Smooth muscle cell (in vitro differentiated cells): ENCODE measurements around the gene NMNAT2. TPM values are rescaled to one million over a fixed set of nuclear protein-coding genes. Genes with fewer than 3 reads are reported as not detected.

Source experiments
- DNase-seq: peaks from one replicate; lab custom pipeline; 2025; ENCODE audit not compliant: unreplicated experiment; lab: John Stamatoyannopoulos, UW
- H2AFZ ChIP-seq: fragments of 200-600 bp; sonication (generic); 2 replicates; pipeline ENCODE4 v1.6.0; 2016; ENCODE audit warnings: antibody characterized with exemption, low read depth, mild to moderate bottlenecking
- H3F3A ChIP-seq: fragments of 200-600 bp; sonication (generic); 2 replicates; pipeline ENCODE4 v1.6.0; 2017; ENCODE audit warnings: antibody characterized with exemption, low read depth
- H3K27ac ChIP-seq: fragments of 200-600 bp; sonication (generic); 2 replicates; pipeline ENCODE4 v1.5.1; 2016; ENCODE audit warnings: low read depth, mild to moderate bottlenecking
- H3K27me3 ChIP-seq: fragments of 200-600 bp; sonication (generic); 2 replicates; pipeline ENCODE4 v1.6.1; 2016; ENCODE audit warnings: low read depth, mild to moderate bottlenecking
- H3K36me3 ChIP-seq: fragments of 200-600 bp; sonication (generic); 2 replicates; pipeline ENCODE4 v1.5.1; 2016; ENCODE audit warnings: low read depth
- H3K4me1 ChIP-seq: fragments of 200-600 bp; sonication (generic); 2 replicates; pipeline ENCODE4 v1.5.1; 2016; ENCODE audit warnings: low read depth
- H3K4me2 ChIP-seq: fragments of 200-600 bp; sonication (generic); 2 replicates; pipeline ENCODE4 v1.6.0; 2016; ENCODE audit warnings: mild to moderate bottlenecking
- H3K4me3 ChIP-seq: fragments of 200-600 bp; sonication (generic); 2 replicates; pipeline ENCODE4 v1.5.1; 2016; ENCODE audit warnings: mild to moderate bottlenecking
- H3K79me2 ChIP-seq: fragments of 200-600 bp; sonication (generic); 2 replicates; pipeline ENCODE4 v1.6.0; 2016; ENCODE audit warnings: low read depth, mild to moderate bottlenecking
- H3K9ac ChIP-seq: fragments of 200-600 bp; sonication (generic); 2 replicates; pipeline ENCODE4 v1.6.0; 2016; ENCODE audit warnings: low read depth
- H3K9me3 ChIP-seq: fragments of 200-600 bp; sonication (generic); replicated peaks from 2 replicates; pipeline ENCODE4 v1.5.1; 2016; ENCODE audit warnings: low read depth
- H4K20me1 ChIP-seq: fragments of 200-600 bp; sonication (generic); 2 replicates; pipeline ENCODE4 v1.6.0; 2016; ENCODE audit warnings: low read depth
- CTCF ChIP-seq: fragments of 200-600 bp; sonication (generic); IDR thresholded peaks from 2 replicates; pipeline ENCODE4 v1.5.1; 2017; ENCODE audit warnings: borderline replicate concordance, mild to moderate bottlenecking, antibody characterized with exemption; ENCODE audit not compliant: insufficient read depth, poor library complexity, severe bottlenecking
- WGBS: methylation state at CpG from one replicate; pipeline ENCODE4 v1.1.7; 2016; ENCODE audit warnings: low lambda C conversion rate; 5-methylcytosine and 5-hydroxymethylcytosine counted together
- polyA plus RNA-seq: library from polyadenylated mRNA; unstranded; fragments of >200 nt; fragmentation: Nextera tagmentation; extraction: Ambion mirVana; gene quantifications from 2 replicates; pipeline ENCODE4 v1.2.1, GENCODE V29; 2016
- total RNA-seq: library from RNA; depleted of rRNA; stranded (reverse); fragments of >200 nt; gene quantifications from 2 replicates; pipeline ENCODE4 v1.2.3, GENCODE V29; 2014

The NMNAT2 gene
- total and polyA plus RNA-seq, 2 experiments from 2014 or later: 0.22 to 0.43 TPM

- DNase-seq: no peak
- Histone ChIP-seq H2AFZ (no peak overlapping the region), H4K20me1 (no peaks in the 10 kb centered on the region), H3K4me2 (no peak overlapping the region), H3K79me2 (no peaks in the 10 kb centered on the region), H3K27me3 (no peaks in the 10 kb centered on the region), H3K9ac (no peak overlapping the region), H3K4me3 (no peak overlapping the region), H3K36me3 (no peaks in the 10 kb centered on the region), H3F3A (no peaks in the 10 kb centered on the region), H3K9me3 (no peaks in the 10 kb centered on the region), H3K27ac (no peak overlapping the region), H3K4me1 (peaks cover 18% of the 10 kb centered on the region)
- no peak for TF ChIP-seq CTCF
Observed at GRCh38 chr1:183219616-183220009, 198.6 kb downstream of the NMNAT2 start.

GRCh38 chr1:183218971-183219615 is 199.1 kb downstream of the NMNAT2 start:
- DNase-seq: no peak
- Histone ChIP-seq H3K4me3 (no peak overlapping the region), H3K9me3 (no peaks in the 10 kb centered on the region), H3K79me2 (no peaks in the 10 kb centered on the region), H3K27me3 (no peaks in the 10 kb centered on the region), H4K20me1 (no peaks in the 10 kb centered on the region), H3K4me2 (no peak overlapping the region), H3F3A (no peaks in the 10 kb centered on the region), H3K9ac (no peak overlapping the region), H3K36me3 (no peaks in the 10 kb centered on the region), H3K27ac (no peak overlapping the region), H3K4me1 (peaks cover 18% of the 10 kb centered on the region), H2AFZ (no peak overlapping the region)
- 42% methylated on average over 5 of the region's 5 CpGs for WGBS
- TF ChIP-seq CTCF: no peak

- Histone ChIP-seq H3K27me3 (no peaks in the 10 kb centered on the region), H3K79me2 (no peaks in the 10 kb centered on the region), H4K20me1 (no peaks in the 10 kb centered on the region), H3K36me3 (no peaks in the 10 kb centered on the region), H3K4me3 (no peak overlapping the region), H2AFZ (no peak overlapping the region), H3K9ac (no peak overlapping the region), H3K9me3 (no peaks in the 10 kb centered on the region), H3K4me1 (peaks cover 18% of the 10 kb centered on the region), H3K27ac (no peak overlapping the region), H3F3A (no peaks in the 10 kb centered on the region), H3K4me2 (no peak overlapping the region)
- no peak for DNase-seq
- TF ChIP-seq CTCF: no peak
- WGBS: 94% methylated on average over 14 of the region's 14 CpGs
Observed at GRCh38 chr1:183218027-183218618, 200.1 kb downstream of the NMNAT2 start.

GRCh38 chr1:183215936-183216335 is 202.2 kb downstream of the NMNAT2 start:
- Histone ChIP-seq H3K79me2 (no peaks in the 10 kb centered on the region), H3K4me2 (no peak overlapping the region), H2AFZ (no peak overlapping the region), H3K27me3 (no peaks in the 10 kb centered on the region), H3K4me3 (no peak overlapping the region), H3K9ac (no peak overlapping the region), H3K4me1 (peaks cover 18% of the 10 kb centered on the region), H4K20me1 (no peaks in the 10 kb centered on the region), H3K9me3 (no peaks in the 10 kb centered on the region), H3K27ac (no peak overlapping the region), H3K36me3 (no peaks in the 10 kb centered on the region), H3F3A (no peaks in the 10 kb centered on the region)
- 99% methylated on average over 4 of the region's 4 CpGs for WGBS
- no peak for DNase-seq
- no peak for TF ChIP-seq CTCF
